ENCODE results near the gene TTLL9.

The TTLL9 gene

GRCh38 chr20:31988430-31989015 lies 118.1 kb downstream of the TTLL9 start:
- no peak for DNase-seq

DNA sequence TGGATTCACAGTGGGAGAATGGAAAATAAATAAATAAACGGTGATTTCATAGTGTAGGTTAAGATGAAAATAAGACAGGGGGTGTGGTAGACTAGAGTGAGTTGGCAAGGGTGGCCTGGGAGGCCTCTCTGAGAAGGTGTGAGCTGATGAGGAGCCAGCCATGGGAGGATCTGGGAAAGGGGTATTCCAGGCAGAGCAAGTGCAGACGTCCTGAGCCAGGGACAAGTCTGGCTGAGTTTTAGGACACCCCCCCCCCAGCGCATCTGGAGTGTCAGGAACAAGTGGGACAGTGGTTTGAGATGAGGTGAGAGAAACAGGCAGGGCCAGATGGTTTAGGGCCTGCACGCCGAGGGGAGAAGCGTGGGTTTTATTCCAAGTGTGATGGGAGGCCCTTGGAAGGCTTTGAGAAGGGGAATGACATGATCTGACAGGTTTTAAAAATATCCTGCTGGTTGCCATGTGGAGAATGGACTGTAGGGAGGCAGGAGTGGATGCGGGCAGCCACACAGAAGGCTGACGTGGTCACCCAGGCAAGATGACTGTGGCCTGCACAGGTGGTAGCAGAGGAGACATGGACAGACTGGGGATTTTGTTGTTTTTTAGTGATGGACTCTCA lies 118.7 kb downstream of the TTLL9 start:
- DNase-seq: no peak

DNA sequence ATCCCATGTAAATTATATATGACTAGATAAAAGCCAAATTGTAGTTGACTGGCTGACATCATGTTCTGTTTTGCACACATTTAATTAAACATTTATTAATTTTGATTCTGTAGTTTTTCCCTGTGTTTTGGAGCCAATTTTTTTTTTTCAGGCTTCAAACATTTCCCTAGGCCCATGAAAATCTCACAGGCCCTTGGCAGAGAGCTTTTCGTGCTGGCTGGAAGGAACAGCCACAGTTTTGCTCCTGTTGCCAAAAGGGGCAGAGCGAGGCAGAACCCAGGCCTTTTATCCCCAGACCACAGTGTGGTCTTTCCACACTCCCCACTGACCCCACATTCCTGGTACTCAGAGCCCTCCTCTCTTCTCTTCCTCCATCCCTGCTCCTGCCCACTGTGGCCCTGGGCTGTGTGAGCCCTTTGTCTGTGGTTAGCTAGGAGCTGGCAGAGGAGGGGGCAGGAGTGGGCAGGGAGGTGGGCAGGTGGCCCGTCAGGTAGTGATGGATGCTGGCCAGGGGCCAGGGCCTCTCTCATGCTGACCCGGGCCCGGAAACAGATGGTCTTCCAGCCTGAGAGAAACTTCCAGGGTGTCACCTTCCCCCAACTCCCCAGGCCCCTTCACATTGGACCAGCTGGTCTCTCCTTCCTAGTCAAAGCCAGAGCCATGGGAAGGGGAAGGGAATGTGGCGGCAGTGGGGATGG lies 120.4 kb downstream of the TTLL9 start:
- DNase-seq: no peak

- no peak for DNase-seq
Observed at GRCh38 chr20:31991339-31991705, 120.9 kb downstream of the TTLL9 start.

DNA sequence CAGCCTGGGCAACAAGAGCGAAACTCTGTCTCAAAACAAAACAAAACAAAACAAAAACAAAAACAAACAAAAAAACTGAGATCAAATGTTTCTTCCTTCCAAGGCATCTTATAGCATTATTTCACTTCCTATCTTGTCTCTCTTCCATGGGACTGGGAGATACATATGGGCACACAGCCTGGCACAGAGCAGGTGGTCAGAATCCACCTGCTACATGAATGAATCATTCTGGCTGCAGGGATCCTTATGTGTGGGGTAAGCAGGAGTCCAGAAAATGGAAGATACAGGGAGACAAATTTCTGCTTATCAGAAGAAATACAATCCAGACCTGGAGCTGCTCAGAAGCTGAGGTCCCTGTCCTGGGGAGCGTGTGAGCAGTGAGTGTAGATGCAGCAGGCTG lies 121.7 kb downstream of the TTLL9 start:
- DNase-seq: no peak

All from NCI-H526 treated with DMSO at 0.1 percent for 48 hours (cell line).